ENCODE data around the gene HTT.

GRCh38 chr4:3232001-3232400 lies 157.5 kb downstream of the HTT start:
- no peak for TF ChIP-seq CTCF (IDR thresholded peaks at IDR 0.05)
- TF ChIP-seq EP300 (IDR thresholded peaks at IDR 0.05): no peak
- TF ChIP-seq POLR2A (IDR thresholded peaks at IDR 0.05): no peak
